C4-2B (cell line): ENCODE data around the gene ZNF185.

Experiments used
- ZFX ChIP-seq: fragments of 450-650 bp; IDR thresholded peaks from 2 replicates; pipeline ENCODE4 v1.6.1; 2017
- TF ChIP-seq, protein P1 (sequence below): fragments of 450-650 bp; conservative IDR thresholded peaks from 2 replicates; pipeline ENCODE4 v1.5.1; 2017; ENCODE audit warnings: mild to moderate bottlenecking

DNA sequence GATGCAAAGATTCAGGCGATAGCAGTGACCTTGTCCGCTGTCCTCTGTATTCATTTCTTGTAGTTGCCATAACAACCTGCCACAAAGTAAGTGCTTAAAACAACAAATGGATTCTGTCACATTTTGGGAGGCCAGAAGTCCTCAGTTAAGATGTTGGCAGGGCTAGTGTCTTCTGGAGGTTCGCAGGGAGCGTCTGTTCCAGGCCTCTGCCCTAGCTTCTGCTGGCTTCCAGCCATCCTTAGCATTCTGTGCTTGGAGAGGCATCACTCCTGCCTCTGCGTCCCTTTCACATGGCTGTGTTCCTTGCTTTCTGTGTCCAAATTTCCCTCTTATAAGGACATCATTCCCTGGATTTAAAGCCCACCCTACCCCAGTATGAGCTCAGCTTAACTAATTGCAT is 31.5 kb upstream of the ZNF185 start:
- TF ChIP-seq, protein P1, sequence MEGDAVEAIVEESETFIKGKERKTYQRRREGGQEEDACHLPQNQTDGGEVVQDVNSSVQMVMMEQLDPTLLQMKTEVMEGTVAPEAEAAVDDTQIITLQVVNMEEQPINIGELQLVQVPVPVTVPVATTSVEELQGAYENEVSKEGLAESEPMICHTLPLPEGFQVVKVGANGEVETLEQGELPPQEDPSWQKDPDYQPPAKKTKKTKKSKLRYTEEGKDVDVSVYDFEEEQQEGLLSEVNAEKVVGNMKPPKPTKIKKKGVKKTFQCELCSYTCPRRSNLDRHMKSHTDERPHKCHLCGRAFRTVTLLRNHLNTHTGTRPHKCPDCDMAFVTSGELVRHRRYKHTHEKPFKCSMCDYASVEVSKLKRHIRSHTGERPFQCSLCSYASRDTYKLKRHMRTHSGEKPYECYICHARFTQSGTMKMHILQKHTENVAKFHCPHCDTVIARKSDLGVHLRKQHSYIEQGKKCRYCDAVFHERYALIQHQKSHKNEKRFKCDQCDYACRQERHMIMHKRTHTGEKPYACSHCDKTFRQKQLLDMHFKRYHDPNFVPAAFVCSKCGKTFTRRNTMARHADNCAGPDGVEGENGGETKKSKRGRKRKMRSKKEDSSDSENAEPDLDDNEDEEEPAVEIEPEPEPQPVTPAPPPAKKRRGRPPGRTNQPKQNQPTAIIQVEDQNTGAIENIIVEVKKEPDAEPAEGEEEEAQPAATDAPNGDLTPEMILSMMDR = no peak
- TF ChIP-seq ZFX = no peak
